ENCODE data around the gene KLK2.

KLK2 gene

GRCh38 chr19:50873056-50873455, at the start of gene KLK2:
Gene KLK2, plus strand, starts transcription at chr19:50873439. Its CDS starts 35 bp downstream, at chr19:50873474.
- DNase-seq, result no peak

DNA sequence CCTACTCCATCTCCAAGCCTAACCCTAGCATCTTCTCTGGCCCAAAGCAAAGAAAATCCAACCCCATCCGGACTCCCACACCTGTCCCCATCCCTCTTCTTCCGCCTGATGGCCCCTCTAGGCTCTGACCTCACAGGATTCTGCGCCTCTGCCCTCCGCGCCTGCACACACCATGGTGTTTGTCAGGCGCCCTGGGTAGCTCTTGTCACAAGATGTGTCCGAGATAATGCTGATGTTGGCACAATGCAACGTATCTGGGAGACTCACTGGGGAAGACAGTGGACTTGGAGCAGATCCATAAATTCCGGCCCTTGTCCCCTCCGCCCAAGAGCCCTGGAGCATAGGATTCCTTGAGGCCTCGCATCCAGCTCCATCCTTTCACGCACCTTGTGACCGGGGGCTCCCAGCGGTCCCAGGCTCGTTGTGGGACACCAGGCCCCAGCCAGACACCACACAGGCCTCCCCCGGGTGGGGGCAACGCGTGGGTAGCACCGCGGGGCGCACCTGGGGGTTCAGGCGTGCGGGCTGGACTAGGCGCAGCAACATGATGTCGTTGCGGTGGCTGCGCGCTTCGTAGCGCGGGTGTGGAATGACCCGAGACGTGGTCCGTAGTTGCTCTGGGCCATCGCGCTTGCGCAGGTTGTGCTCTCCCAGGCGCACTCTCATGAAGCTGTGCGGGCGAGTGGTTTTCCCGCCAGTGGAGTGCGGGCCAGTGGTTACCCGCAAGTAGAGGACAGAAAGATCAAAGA, 46.6 kb upstream of the KLK2 start:
- DNase-seq, result no peak

DNA sequence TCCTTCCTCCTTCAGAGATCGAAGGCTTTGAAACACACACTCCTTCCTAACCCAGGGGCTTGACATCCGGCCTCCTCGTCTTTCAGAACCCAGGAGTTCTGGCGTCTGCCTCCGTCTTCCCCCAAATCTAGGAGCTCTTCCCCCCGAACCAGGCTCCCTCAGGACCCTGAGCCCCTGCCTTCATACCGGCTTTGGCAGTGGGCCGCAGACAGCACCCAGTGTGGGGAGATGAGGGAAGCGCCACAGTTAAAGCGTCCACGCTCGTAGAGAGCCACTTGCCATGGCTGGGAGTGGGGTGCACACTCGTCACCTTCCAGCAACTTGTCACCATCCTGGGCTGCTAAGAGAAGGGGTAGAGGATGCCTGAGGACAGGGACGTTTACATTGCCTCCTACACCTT, 45.8 kb upstream of the KLK2 start:
- no peak for DNase-seq

DNA sequence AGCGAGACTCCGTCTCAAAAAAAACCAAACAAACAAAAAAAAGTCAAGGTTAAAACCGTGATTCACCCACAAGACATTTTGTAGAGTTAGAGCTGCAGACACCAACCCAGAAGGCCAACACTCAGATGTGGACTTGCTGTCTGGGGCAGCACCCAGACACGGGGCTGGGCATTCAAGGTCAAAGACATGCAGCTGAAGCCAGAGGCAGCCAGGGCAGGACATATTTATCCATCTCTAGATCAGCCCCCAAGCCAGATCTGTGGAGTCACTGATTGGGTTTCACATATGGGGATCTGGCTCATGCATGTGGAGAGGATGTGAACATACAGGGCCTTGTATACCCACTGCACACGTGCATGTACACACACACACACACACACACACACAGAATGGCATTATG, 43.4 kb upstream of the KLK2 start:
- DNase-seq, result no peak

- DNase-seq, result no peak
Measured at GRCh38 chr19:50830266-50831025, 42.8 kb upstream of the KLK2 start.

DNA sequence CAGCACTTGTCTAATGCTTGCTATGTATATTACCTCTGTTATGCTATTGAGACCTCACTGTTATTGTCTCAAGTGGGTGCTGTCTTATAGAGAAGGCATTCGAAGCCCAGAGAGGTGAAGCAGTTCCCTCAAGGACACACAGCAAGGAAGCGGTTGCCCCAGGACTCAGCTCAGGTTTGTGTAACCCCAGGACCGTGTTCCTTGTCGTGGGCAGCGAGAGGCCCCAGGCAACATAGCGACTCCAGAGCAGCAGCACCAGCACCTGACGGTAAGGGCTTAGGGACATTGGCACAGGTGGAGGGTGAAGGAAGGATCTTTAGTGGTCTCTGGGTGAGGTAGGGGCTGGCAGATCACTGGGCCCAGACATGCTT, 42.2 kb upstream of the KLK2 start:
- no peak for DNase-seq

DNA sequence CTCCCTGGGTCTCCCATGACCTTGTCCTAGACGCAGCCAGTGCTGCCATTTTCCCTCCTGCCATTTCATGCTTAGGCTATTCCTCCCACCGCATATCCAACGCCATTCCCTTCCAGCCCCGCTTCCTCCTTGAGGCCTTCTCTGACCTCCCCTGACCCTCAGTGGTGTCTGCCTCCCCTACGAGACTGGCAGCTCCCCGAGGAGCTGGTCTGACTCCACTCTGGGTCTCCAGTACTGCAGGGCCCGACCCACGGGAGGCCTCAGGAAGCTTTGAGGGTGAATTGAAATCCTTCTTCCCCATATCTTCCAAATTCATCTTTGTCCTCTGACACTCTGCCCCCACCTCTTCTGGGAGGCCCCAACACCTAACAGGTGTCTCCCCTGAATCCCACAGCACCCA, 40.6 kb upstream of the KLK2 start:
- no peak for DNase-seq

GRCh38 chr19:50833117-50833801, 40.0 kb upstream of the KLK2 start, which contains the start of gene KLK15:
Gene KLK15, minus strand, starts transcription at chr19:50833574. Its CDS starts 2,082 bp downstream, at chr19:50831492.
- DNase-seq, result no peak

- no peak for DNase-seq
Measured at GRCh38 chr19:50833802-50834167, 39.5 kb upstream of the KLK2 start.

- DNase-seq, result no peak
Measured at GRCh38 chr19:50835103-50835784, 38.0 kb upstream of the KLK2 start.

- no peak for DNase-seq
Measured at GRCh38 chr19:50835785-50836542, 37.3 kb upstream of the KLK2 start.

DNA sequence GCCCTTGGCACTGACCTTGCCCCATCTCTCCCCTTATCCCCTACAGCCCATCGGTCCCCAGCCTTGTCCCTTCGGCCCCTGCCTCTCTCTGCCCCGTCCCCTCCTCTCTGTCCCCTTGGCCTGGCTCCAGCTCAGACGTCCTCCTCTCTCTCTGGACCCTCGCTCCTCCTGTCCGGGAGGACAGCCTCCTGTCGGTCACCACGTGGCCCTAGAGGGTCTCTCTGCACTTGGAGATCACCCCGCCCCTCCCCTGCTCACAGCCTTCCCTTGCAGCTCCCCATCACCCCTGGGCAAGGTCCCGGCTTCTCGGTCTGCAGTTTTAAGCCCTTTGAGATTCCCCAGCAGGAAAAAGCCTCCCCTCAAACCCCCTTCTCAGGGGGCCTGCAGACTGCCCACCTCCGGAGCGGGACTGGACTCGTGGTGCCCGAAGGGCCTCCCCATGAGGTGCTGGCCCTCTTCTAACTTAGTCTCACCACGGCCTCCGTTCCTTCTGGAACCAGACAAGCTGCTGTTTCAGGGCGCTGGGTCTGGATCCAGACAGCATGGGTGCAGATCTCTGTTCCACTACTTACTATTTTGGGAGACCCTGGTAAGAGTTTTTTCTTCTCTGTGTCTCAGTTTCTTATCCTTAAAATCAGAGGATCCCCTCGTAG, 36.6 kb upstream of the KLK2 start:
- no peak for DNase-seq

DNA sequence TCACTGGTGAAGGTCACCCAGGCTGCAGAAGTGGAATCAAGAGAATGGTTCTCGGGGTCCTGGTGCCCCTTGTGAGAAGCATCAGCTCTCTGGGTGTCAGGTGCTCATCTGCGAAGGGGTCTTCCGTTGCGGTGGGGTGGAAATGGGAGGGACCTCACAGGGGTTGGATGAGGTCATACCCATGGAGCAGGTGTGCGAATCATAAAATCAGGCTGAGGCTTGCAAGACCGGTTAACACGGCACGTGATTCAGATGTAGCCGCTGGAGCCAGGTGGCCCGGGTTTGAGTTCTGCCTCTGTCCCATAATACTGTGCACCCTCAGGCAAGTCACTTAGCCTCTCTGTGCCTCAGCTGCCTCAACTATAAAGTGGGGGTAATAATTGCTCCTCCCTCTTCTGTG, 35.9 kb upstream of the KLK2 start:
- DNase-seq, result no peak

DNA sequence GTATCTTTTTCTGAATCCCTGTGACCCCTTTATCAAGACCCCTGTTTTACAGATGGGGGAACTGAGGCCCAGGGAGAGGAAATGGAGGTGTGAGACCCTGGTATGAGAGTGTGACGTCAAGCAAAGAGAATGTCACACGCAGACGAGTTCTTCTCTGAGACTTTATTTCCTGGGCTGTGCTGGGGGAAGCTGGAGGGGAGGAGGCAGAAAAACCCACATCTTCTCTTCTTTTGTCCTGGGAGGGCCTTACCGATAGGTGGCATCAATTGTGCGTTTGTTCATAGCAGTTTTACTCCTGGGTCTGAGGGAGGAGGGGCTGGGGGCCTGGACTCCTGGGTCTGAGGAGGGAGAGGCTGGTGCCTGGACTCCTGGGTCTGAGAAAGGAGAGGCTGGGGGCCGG, 35.0 kb upstream of the KLK2 start:
- DNase-seq, result no peak

DNA sequence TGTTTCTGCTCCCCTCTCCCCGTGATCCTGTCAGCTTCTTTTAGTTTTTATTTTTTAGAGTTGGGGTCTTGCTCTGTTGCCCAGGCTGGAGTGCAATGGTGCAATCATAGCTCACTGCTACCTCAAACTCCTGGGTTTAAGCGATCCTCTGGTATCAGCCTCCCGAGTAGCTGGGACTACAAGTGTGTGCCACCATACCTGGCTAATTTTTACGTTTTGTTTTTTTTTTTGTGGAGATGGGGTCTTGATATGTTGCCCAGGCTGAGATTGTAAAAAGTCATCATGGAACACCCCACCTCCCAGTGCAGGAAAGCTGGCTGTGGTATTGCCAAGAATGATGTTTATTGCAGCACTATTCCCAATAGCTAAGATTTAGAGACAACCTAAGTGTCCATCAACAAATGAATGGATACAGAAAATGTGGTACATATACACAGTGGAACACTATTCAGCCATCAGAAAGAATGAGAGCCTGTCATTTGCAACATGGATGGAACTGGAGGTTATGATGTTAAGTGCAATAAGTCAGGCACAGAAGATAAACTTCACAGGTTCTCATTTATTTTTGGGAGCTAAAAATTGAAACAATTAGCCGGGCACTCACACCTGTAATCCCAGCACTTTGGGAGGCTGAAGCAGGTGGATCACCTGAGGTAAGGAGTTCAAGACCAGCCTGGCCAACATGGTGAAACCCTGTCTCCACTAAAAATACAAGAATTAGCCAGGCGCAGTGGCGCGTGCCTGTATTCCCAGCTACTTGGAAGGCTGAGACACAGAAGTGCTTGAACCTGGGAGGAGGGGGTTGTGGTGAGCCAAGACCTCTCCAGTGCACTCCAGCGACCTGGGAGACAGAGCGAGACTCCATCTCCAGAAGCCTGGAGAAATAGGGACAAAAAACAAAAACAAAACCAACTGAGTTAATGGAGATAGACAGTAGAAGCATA, 33.3 kb upstream of the KLK2 start:
- DNase-seq, result no peak

GRCh38 chr19:50842130-50842529, 31.1 kb upstream of the KLK2 start:
- DNase-seq, result no peak

DNA sequence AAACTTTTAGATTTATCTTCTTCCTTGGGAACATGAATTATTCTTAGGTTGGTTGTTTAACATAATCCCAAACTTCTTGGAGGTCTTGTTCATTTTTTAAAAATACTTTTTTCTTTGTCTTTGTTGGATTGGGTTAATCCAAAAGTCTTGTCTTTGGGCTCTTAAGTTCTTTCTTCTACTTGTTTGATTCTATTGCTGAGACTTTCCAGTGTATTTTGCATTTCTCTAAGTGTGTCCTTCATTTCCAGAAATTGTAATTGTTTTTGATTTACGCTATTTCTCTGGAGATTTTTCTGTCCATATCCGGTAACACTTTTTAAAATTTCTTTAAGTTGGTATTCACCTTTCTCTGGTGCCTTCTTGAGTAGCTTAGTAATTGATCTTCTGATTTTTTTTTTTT, 30.0 kb upstream of the KLK2 start:
- no peak for DNase-seq

DNA sequence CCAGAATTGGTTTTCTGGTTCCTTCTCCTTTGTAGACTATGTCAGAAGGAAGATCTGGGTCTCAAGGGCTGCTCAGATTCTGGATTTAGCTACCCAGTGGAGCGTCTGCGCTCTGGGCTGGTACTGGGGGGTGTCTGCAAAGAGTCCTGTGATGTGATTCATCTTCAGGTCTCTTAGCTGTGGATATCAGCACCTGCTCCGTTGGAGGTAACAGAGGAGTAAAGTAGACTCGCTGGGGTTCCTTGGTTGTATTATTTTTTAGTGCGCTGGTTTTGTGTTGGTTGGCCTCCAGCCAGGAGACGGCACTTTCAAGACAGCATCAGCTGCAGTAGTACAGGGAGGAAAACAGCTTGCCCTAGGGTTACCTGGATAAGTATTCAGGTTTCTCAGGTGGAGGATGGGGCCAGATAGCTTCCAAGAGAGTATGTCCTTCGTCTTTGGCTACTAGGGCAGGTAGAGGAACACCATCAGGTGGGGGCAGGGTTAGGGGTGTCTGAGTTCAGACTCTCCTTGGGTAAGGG, 29.5 kb upstream of the KLK2 start:
- DNase-seq, result no peak

GRCh38 chr19:50844296-50844935, 28.8 kb upstream of the KLK2 start:
- DNase-seq, result no peak

DNA sequence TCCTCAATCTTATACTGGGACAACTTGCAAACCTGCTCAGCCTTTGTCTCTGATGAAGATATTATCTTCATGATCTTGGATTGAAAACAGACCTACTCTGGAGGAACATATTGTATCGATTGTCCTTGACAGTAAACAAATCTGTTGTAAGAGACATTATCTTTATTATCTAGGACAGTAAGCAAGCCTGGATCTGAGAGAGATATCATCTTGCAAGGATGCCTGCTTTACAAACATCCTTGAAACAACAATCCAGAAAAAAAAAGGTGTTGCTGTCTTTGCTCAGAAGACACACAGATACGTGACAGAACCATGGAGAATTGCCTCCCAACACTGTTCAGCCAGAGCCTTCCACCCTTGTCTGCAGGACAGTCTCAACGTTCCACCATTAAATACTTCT, 22.5 kb upstream of the KLK2 start:
- no peak for DNase-seq
